ENCODE data around the gene IGFBP2. TPM values are rescaled to one million over a fixed set of nuclear protein-coding genes. Genes with fewer than 3 reads are reported as not detected.

Gene IGFBP2
- total and polyA plus RNA-seq, 2 experiments from 2014 or later = 451 to 476 TPM

DNA sequence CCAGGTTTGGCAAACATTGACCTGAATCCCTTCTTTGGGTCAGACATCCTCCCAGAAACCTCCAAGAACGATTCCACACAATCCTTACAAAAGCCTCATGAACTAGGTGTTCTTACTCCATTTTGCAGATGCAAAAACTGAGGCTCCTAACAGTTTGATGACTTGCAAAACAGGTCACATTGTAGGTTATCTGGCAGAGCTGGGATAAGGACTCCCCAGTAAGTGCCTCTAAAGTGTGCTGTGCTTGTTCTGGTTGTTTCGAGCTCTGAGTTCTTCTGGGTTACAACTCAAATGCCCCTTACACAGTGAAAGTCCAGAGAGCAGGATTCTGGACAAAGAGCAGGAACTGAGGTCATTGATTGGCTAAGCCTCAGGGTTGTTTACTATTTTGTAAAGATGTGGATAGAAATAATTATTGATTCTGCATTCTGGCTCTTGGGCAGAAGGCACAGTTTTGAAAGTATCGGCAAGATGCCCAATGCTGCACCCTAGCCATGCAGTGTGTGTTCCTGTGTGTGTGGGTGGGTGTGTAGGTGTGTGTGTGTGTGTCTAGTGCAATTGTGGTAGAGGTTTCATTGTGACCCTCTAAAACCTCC is 17.0 kb upstream of the IGFBP2 start:
- TF ChIP-seq, protein P1, sequence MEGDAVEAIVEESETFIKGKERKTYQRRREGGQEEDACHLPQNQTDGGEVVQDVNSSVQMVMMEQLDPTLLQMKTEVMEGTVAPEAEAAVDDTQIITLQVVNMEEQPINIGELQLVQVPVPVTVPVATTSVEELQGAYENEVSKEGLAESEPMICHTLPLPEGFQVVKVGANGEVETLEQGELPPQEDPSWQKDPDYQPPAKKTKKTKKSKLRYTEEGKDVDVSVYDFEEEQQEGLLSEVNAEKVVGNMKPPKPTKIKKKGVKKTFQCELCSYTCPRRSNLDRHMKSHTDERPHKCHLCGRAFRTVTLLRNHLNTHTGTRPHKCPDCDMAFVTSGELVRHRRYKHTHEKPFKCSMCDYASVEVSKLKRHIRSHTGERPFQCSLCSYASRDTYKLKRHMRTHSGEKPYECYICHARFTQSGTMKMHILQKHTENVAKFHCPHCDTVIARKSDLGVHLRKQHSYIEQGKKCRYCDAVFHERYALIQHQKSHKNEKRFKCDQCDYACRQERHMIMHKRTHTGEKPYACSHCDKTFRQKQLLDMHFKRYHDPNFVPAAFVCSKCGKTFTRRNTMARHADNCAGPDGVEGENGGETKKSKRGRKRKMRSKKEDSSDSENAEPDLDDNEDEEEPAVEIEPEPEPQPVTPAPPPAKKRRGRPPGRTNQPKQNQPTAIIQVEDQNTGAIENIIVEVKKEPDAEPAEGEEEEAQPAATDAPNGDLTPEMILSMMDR (IDR thresholded peaks at IDR 0.05; ENCODE audit: low read depth, low read length) = no peak
- H3K9me3 ChIP-seq (ENCODE audit: low read depth) = no peaks in the 10 kb centered on the region

DNA sequence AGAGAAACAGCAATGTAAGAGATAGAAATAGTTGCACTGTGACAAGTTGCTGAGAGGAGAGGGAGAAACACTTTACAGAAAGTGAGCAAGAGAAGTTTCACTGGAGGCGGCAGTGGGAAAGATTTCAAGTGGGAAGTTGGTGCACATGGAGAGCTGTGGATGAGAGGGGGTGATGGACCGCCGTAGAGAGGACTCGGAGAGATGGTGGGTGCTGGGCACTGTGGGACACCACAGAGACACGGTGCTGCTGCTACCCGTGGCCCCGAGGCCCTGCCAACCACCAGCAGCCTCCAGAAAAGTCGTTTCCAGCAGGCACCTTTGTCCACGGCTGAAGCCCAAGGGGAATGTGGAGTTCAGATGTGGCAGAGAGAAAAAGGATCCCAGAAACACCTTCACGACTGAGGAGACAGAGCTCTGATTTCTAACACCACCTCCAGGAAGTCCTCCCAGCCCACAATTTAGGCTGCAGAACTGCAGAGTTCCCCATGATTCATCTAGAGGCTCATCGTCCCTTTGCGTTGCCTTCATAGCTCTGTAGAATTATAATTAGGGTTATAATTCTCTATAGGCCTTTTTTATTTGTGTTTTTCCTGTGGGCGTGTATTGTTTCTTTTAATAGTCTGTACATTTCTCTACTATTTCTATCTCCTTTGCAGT is 15.9 kb upstream of the IGFBP2 start:
- Histone ChIP-seq H3K27ac (peak overlapping the region; percentile 48), H3K4me3 (no peak overlapping the region), H3K36me3 (no peaks in the 10 kb centered on the region), H3K9me3 (ENCODE audit: low read depth) (no peaks in the 10 kb centered on the region), H3K4me1 (ENCODE audit: low read depth) (peaks cover 17% of the 10 kb centered on the region), H3K27me3 (no peaks in the 10 kb centered on the region)
- DNase-seq (ENCODE audit: low read depth in 1 of 2, low spot score in 1 of 2) = peak in 1 of 2 donors; percentile 18
- TF ChIP-seq, protein P1 (IDR thresholded peaks at IDR 0.05; ENCODE audit: low read depth, low read length) = no peak

More for the DNA sequence above, 17.0 kb upstream of the IGFBP2 start:
- DNase-seq (ENCODE audit: low read depth in 1 of 2, low spot score in 1 of 2) = no peak
- Histone ChIP-seq H3K4me1 (ENCODE audit: low read depth) (peaks cover 17% of the 10 kb centered on the region), H3K27ac (no peak overlapping the region), H3K27me3 (no peaks in the 10 kb centered on the region), H3K4me3 (no peak overlapping the region), H3K36me3 (no peaks in the 10 kb centered on the region)

DNA sequence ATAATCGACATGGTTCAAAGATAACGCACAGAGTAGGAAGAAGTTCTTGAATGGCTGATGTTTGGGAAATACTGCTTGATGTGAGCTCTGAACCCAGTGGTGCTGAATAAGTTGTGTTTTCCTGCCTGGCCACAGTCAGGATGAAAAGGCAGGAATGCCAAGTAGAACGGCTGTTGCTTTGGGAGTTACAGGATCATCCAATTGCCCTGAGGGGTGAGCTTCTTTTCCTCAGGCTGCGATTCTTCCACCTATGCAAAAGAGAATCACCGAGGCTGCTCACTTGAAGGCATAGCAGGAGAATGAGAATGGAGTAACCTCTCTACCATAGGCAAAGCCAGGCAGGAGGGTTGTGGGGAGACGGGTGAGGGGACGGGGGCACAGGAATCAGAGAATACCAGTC is 14.4 kb upstream of the IGFBP2 start:
- H3K36me3 ChIP-seq = no peaks in the 10 kb centered on the region
- peak overlapping the region; percentile 79 for H3K27ac ChIP-seq
- H3K9me3 ChIP-seq (ENCODE audit: low read depth) = no peaks in the 10 kb centered on the region
- TF ChIP-seq, protein P1 (IDR thresholded peaks at IDR 0.05; ENCODE audit: low read depth, low read length) = no peak
- no peaks in the 10 kb centered on the region for H3K27me3 ChIP-seq
- DNase-seq (ENCODE audit: low read depth in 1 of 2, low spot score in 1 of 2) = no peak
- H3K4me3 ChIP-seq = no peak overlapping the region
- H3K4me1 ChIP-seq (ENCODE audit: low read depth) = peaks cover 17% of the 10 kb centered on the region

DNA sequence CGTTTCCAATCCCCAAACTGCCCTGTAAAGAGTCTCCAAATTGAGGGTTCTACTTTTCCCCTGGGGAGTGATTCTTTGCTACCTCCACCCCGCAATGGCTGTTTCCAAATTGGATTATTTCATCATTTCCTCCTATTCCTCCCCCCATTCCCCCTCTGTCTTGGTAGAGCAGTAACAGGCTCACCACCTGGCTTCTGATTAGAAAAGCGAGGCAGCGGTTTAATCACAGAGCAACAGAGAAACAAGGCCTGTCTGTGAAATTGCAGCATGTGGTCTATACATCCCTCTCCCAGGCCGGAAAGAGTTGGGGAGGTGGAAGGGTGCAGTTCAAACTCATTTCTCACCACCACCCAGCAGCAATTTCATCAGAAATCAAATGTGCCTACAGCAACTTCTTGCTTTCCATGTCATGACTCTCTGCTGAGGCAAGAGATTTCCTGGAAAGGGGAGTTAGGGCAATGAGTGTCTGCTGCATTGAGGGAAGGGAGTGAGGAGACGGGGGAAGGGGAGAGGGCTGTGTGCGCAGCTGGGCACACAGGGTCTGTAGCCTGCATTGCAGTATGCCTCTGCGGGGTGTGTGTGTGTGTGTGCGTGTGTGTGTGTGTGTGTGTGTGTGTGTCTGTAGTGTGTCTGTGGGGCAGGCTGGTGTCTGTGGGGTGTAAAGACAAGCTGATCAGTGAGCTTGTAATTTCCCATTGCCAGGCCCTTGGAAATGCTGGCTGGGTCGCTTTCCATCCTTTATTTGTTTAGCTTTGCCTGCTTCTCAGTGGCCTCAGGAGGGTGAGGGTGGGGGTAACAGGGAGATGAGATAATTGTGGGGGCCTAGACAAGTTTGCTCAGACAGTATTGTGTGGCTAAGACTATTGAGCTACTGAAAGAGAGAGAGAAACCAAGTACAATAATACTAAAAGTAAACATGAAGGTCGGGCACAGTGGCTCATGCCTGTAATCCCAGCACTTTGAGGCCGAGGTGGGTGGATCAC is 13.5 kb upstream of the IGFBP2 start:
- no peak overlapping the region for H3K4me3 ChIP-seq
- TF ChIP-seq, protein P1 (IDR thresholded peaks at IDR 0.05; ENCODE audit: low read depth, low read length) = no peak
- peak in 1 of 2 donors; percentile 83 for DNase-seq (ENCODE audit: low read depth in 1 of 2, low spot score in 1 of 2)
- no peaks in the 10 kb centered on the region for H3K27me3 ChIP-seq
- H3K36me3 ChIP-seq = no peaks in the 10 kb centered on the region
- no peaks in the 10 kb centered on the region for H3K9me3 ChIP-seq (ENCODE audit: low read depth)
- H3K4me1 ChIP-seq (ENCODE audit: low read depth) = peaks cover 17% of the 10 kb centered on the region
- H3K27ac ChIP-seq = peak overlapping the region; percentile 79

DNA sequence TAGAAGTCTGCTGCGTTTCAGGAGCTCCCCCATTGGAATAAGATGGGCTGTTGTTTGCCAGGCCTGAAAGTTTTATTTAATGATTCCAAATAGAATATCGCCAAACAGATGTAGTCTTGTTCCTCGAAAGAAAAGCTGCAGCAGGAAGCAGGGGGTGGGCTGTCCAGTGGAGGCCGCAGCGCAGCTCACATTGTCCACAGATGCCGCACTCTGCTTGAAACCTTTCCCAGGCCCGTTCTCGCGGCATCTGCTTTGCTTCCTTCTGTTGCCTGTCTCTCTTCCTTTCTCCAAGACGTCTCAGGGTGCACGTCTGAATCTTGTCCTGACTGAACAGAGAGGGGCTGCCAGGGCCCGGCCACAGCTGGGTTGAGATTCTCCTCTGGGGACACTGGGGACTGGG is 12.4 kb upstream of the IGFBP2 start:
- H3K4me1 ChIP-seq (ENCODE audit: low read depth) = peaks cover 17% of the 10 kb centered on the region
- no peaks in the 10 kb centered on the region for H3K27me3 ChIP-seq
- no peaks in the 10 kb centered on the region for H3K36me3 ChIP-seq
- H3K27ac ChIP-seq = no peak overlapping the region
- TF ChIP-seq, protein P1 (IDR thresholded peaks at IDR 0.05; ENCODE audit: low read depth, low read length) = no peak
- DNase-seq (ENCODE audit: low read depth in 1 of 2, low spot score in 1 of 2) = peak in 1 of 2 donors; percentile 71
- no peak overlapping the region for H3K4me3 ChIP-seq
- H3K9me3 ChIP-seq (ENCODE audit: low read depth) = no peaks in the 10 kb centered on the region

All from cardiac muscle cell (in vitro differentiated cells and primary cell).